Sigmoid colon (tissue), 7 donors: Measurements from ENCODE around the gene CFLAR. TPM values are rescaled to one million over a fixed set of nuclear protein-coding genes. Genes with fewer than 3 reads are reported as not detected.

Experiments
- DNase-seq: peaks from one replicate; pipeline ENCODE4 v3.0.0-alpha.2; 2019
- H3K27ac ChIP-seq, 4 donors: fragments of 200-600 bp; sonication (generic); one replicate each; pipeline ENCODE4 v1.5.1; 2016 to 2019; ENCODE audit warnings: mild to moderate bottlenecking in 1 of 4
- H3K27me3 ChIP-seq, 3 donors: fragments of 200-600 bp; sonication (generic); one replicate each; pipeline ENCODE4 v1.5.1; 2019; ENCODE audit warnings: mild to moderate bottlenecking in 1 of 3
- H3K36me3 ChIP-seq, 4 donors: fragments of 200-600 bp; sonication (generic); one replicate each; pipeline ENCODE4 v1.5.1; 2016 to 2019
- H3K4me1 ChIP-seq, 4 donors: fragments of 200-600 bp; sonication (generic); one replicate each; pipeline ENCODE4 v1.5.1; 2017 to 2019
- H3K4me3 ChIP-seq, 4 donors: fragments of 200-600 bp; sonication (generic); one replicate each; pipeline ENCODE4 v1.5.1; 2017 to 2019; ENCODE audit warnings: mild to moderate bottlenecking in 2 of 4, moderate library complexity in 1 of 4
- H3K9me3 ChIP-seq, 4 donors: fragments of 200-600 bp in 3 of 4; sonication (generic) in 3 of 4; one replicate each; pipeline versions ENCODE4 v1.5.1 to v1.6.1; 2013 to 2019
- CTCF ChIP-seq, 4 experiments: fragments of 450-650 bp in 3 of 4; fragments of 200-600 bp in 1 of 4; IDR thresholded peaks; one replicate each; pipeline ENCODE4 v1.5.1; 2016 to 2019; ENCODE audit warnings: antibody characterized with exemption in 4 of 4, mild to moderate bottlenecking in 3 of 4, moderate library complexity in 2 of 4
- EP300 ChIP-seq, 4 donors: sonication (generic); formaldehyde crosslinking; IDR thresholded peaks; one replicate each; pipeline ENCODE4 v1.6.1; 2017; ENCODE audit warnings: antibody characterized with exemption in 4 of 4
- POLR2A ChIP-seq, 2 donors: fragments of 450-650 bp; IDR thresholded peaks; one replicate each; pipeline ENCODE4 v1.6.1; 2016; ENCODE audit warnings: antibody characterized with exemption in 2 of 2, mild to moderate bottlenecking in 2 of 2, moderate library complexity in 2 of 2
- POLR2AphosphoS5 ChIP-seq, 4 donors: sonication (generic); formaldehyde crosslinking; IDR thresholded peaks; one replicate each; pipeline ENCODE4 v1.6.1; 2017; ENCODE audit warnings: antibody characterized with exemption in 4 of 4
- WGBS, 2 donors: extraction: QIAGEN DNeasy Blood & Tissue Kit; methylation state at CpG; one replicate each; pipeline ENCODE4 v1.1.7; 2013; 5-methylcytosine and 5-hydroxymethylcytosine counted together
- intact Hi-C: fragments of 100-400 bp; cut with DNase I; formaldehyde crosslinking; loops from one replicate; pipeline ENCODE4 v1.15.1; 2023
- polyA plus RNA-seq, 3 donors: library from polyadenylated mRNA; stranded (reverse); fragments of 200-250 nt; gene quantifications; one replicate each; pipeline ENCODE4 v1.2.3, GENCODE V29; 2013
- total RNA-seq, 4 donors: library from RNA; depleted of rRNA; stranded (reverse); fragments of >200 nt; gene quantifications; one replicate each; pipeline ENCODE4 v1.1.0, GENCODE V29; 2016
- donor health status: healthy with polysubstance abuse.
- donor health status: Bipolar disorder and iron deficiency.
- donor health status: healthy.

Gene CFLAR
- total and polyA plus RNA-seq, 7 donors: 32.4 to 243 (median 113) TPM

DNA sequence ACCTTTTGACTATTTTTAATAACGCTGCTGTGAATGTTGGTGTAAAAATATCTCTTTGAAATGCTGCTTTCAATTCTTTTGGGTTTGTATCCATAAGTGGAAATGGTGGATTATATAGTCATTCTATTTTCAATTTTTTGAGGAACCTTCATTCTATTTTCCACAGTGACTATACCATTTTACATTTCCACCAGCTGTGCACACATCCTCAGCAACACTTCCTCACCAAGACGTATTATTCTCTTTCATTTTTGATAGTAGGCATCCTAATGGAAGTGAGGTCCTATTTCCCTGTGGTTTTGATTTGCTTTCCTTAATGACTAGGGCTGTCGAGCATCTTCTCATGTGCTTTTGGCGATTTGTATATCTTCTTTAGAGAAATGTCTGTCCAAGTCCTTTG is 81.8 kb downstream of the CFLAR start:
- 77 to 87% methylated on average over 4 of the region's 4 CpGs for WGBS, 2 donors
- no peak overlapping the region for H3K27ac ChIP-seq
- H3K4me1 ChIP-seq: no peaks in the 10 kb centered on the region
- no peaks in the 10 kb centered on the region for H3K9me3 ChIP-seq
- H3K36me3 ChIP-seq: no peaks in the 10 kb centered on the region
- intact Hi-C loops: no loop called here
- H3K27me3 ChIP-seq: no peaks in the 10 kb centered on the region
- no peak for TF ChIP-seq POLR2AphosphoS5 (IDR thresholded peaks at IDR 0.05)
- TF ChIP-seq CTCF (IDR thresholded peaks at IDR 0.05): no peak
- TF ChIP-seq POLR2A (IDR thresholded peaks at IDR 0.05): no peak
- TF ChIP-seq EP300 (IDR thresholded peaks at IDR 0.05): no peak
- H3K4me3 ChIP-seq: no peak overlapping the region
- no peak for DNase-seq

- no peaks in the 10 kb centered on the region for H3K27me3 ChIP-seq
- H3K27ac ChIP-seq: no peak overlapping the region
- H3K4me3 ChIP-seq: no peak overlapping the region
- H3K4me1 ChIP-seq: peaks cover 0 to 19% (median 12%) of the 10 kb centered on the region in 4 donors
- no peaks in the 10 kb centered on the region for H3K9me3 ChIP-seq
- WGBS, 2 donors: 82 to 84% methylated on average over 5 of the region's 5 CpGs
- intact Hi-C loops: no loop called here
- no peak for TF ChIP-seq CTCF (IDR thresholded peaks at IDR 0.05)
- TF ChIP-seq POLR2AphosphoS5 (IDR thresholded peaks at IDR 0.05): no peak
- TF ChIP-seq EP300 (IDR thresholded peaks at IDR 0.05): no peak
- no peak for TF ChIP-seq POLR2A (IDR thresholded peaks at IDR 0.05)
- DNase-seq: no peak
- no peaks in the 10 kb centered on the region for H3K36me3 ChIP-seq
These were observed 83.9 kb downstream of the CFLAR start for GRCh38 chr2:201199847-201200246.

- Histone ChIP-seq H3K27me3 (no peaks in the 10 kb centered on the region), H3K27ac (no peak overlapping the region), H3K4me1 (peaks cover 0 to 21% (median 12%) of the 10 kb centered on the region in 4 donors), H3K4me3 (no peak overlapping the region), H3K36me3 (no peaks in the 10 kb centered on the region), H3K9me3 (no peaks in the 10 kb centered on the region)
- intact Hi-C loops: no loop called here
- TF ChIP-seq POLR2A (IDR thresholded peaks at IDR 0.05) (no peak), CTCF (IDR thresholded peaks at IDR 0.05) (no peak), EP300 (IDR thresholded peaks at IDR 0.05) (no peak), POLR2AphosphoS5 (IDR thresholded peaks at IDR 0.05) (no peak)
- DNase-seq: no peak
- 84 to 87% methylated on average over 8 of the region's 8 CpGs for WGBS, 2 donors
These were observed 84.4 kb downstream of the CFLAR start for GRCh38 chr2:201200345-201200744.

DNA sequence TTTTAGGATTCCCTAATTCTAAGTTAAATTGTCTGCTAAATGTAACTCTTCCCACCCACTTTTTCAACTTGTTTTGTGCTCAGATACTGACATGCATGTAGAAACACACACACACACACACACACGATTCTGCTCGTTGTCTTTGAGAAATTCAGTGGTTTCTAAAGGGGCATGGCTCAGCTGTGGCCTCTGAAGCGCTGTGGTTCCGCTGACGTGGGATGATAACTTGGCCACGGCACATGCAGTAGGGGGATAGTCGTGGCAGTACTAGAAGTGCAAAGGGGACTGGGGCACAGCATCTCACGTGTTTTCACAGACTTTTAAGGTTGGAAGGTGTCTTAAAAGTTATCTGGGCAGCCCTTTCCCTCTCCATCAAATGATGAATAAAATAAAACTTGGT is 85.4 kb downstream of the CFLAR start:
- H3K27me3 ChIP-seq: no peaks in the 10 kb centered on the region
- WGBS, 2 donors: 84 to 87% methylated on average over 8 of the region's 8 CpGs
- no peak overlapping the region for H3K4me3 ChIP-seq
- H3K27ac ChIP-seq: no peak overlapping the region
- H3K4me1 ChIP-seq: peaks cover 0 to 21% (median 12%) of the 10 kb centered on the region in 4 donors
- H3K9me3 ChIP-seq: no peaks in the 10 kb centered on the region
- no peaks in the 10 kb centered on the region for H3K36me3 ChIP-seq
- no peak for DNase-seq
- TF ChIP-seq EP300 (IDR thresholded peaks at IDR 0.05) (no peak), POLR2AphosphoS5 (IDR thresholded peaks at IDR 0.05) (no peak), POLR2A (IDR thresholded peaks at IDR 0.05) (no peak), CTCF (IDR thresholded peaks at IDR 0.05) (no peak)
- intact Hi-C loops: no loop called here
